NCI-H82 (cell line): ENCODE results near the gene POP7.

Source experiments
- DNase-seq: peaks from one replicate; lab custom pipeline; 2025; lab: John Stamatoyannopoulos, UW

POP7 gene

GRCh38 chr7:100679129-100679926 is 26.6 kb upstream of the POP7 start:
- no peak for DNase-seq

DNA sequence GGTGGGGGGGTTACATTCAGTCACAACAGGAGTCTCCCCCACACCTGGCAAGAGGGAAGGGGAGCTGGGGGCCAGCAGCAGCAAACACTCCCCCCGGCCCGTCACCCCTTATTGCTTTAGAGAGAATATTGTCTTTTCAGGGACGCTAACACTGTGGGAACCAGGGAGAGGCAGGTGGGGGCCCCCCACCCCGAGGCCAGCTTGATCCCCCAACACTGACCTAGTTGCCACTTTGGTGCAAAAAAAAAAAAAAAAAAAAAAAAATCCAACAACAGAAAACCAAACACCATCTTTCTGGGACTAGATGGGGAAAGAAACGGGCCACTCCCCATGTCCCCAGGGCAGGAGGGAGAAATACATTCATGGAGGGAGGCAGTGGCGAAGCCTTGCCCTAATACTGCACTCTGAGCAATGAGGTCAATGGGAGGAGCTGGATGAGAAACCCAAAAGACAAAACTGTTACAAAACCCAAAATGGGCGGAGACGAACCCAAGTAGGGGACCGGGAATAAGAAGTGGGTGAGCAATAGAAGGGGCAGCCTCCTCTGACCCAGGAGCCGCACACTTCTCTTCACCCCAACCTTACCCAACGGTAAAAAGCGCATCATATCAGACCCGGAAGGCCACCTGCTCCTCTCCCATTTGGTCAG is 25.9 kb upstream of the POP7 start:
- DNase-seq = no peak

DNA sequence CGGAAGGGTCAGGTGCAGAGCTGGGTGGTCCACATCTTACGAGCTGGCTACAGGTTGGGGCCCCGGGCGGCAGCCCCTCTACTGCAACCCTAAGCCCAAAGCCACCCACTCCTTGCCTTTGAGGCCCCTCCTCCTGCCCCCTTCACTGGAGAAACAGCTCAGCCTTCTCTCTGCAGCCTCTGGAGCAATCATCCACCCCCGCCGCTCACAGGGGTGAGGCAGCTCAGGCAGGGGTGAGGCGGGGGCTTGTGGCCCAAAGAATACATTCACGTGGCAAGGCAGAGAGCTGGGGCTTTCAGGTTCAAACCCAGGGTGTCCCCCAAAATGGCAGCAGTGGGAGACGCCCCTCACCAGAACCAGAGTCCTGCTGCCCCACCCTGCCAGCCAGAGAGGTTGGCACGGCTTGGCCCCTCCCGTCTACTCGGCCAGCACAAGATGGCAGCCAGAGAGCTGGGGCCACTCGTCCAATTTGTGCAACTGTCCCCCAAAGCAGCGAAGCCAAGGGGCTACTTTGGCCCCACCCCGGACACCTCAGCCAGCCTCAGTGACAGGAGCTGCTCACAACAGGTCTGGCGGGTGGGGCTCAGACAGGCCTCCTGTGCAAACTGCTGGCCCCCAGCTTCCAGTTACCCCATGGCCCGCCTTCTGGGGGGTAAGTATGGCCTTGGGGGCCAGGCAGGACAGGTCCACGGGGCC is 25.2 kb upstream of the POP7 start:
- DNase-seq = peak; percentile 23

- no peak for DNase-seq
These were observed 24.3 kb upstream of the POP7 start for GRCh38 chr7:100681491-100682227.

DNA sequence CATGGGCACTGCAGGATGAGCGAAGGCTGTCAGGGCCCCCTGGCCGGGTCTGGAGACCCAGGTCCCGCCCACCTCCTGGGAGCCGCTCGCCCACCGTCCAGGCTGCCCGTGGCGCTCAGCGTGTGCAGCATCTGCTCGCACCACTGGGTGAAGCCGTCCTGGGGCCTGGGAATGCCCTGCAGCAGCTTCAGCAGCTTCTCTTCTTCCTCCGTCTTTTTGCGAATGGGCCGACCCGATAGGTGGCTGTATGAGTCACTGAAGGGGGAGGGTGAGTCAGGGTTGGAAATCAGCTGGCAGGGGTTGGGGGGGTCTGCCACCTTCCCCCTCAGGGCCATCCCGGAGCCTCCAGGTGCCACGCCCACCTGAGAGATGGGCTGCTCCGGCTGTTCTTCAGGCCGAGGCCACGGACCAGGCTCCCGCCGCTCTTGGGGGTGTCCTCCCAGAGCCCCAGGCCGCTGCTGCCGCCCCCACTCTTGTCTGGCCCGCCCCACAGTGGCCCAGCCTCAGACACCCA is 23.6 kb upstream of the POP7 start:
- DNase-seq = no peak

DNA sequence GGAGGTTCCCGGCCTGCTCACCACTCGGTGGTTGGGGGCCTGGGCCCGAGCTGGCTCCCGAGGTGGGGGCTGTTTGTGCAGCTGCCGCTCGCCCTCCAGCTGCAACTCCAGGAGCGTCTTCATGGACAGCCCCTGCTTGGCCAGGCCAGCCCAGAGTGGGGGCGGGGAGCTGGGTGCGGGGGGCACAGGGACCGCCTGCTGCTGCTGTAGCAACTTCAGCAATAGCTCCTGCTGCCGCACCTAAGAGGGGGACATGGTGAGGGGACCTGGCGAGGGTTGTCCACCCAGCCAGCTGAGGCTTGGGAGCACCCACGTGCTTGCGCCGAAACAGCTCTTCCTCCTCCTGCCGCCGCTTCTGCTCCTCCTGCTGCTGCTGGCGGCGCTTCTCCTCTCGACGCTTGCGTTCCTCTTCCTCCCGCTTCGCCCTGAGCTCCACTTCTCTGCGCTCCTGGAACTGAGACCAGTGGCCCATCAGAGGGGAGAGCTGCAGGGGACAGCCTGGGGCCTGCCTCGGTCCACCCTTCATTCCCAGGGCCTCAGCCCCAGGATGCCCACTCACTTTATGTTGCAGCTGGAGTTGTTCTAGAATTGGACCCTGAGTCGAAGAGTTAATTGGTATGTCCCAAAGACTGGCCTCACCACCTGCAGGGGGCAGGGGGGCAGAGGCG is 22.8 kb upstream of the POP7 start:
- no peak for DNase-seq

DNA sequence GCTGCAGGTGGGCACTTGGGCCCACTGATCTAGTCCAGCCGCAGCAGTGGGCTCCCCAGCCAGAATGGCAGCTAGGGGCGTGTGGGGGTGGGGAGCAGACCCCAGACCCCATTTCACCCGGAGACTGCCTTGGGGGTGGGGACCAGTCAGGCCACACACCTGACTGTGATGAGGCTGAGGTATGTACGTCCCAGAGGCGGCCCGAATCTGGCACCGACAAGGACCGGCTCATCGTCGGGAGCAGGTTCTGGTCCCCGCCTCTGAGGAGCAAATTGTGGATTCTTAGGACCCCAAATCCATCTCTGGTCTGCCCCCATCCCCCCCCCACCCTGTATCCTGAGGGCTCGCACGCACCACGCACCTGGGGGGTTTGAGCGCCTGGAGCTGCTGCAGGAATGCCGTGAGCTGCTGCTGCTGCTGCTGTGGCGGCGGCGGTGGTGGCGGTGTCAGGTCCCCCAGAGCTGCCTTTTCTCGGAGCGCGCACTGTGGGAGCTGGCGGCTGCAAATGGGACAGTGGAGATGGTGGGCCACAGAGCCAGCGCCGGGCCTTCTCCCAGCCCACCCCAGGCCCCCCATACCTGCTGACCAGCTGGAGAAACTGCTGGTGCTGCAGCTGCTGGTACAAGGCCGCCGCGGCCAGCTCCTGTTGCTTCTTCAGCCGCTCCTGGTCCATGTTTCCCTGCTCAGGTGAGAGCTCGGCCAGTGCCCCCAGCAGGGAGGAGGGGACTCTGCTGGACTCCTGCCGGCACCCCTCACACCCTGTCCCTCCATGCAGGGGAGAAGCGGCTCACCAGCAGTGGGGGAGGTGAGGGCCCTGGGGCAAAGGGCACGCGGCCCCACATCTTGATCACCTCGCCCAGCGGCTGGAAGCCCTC is 22.0 kb upstream of the POP7 start:
- DNase-seq = no peak

GRCh38 chr7:100684534-100685042 is 21.3 kb upstream of the POP7 start:
- DNase-seq = no peak

DNA sequence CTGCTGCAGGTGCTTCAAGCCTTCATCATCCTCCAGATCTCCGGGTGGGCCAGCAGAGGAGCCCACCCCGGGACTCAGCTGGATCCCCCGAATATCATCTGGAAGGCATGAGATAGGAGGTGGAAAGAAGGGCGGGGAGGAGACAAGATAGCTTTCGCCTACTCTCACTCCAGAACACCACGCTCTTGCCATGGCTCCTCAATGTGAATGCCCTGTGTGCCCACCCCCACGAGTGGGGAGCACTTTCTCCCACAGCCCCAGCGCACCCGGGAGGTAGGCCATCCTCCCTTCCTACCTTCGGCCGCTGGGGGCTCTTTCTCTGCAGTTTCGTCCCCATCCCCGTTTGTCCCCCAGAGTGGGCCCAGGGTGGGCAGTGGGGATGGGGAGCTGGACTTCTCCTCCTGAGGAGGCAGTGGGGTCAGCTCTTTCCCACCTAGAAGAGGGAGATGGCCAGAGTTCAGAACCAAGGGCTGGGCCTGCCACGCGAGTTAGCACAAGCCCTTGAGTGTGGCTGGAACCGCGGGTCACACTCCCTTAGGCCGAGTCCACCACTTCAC is 20.8 kb upstream of the POP7 start:
- no peak for DNase-seq

DNA sequence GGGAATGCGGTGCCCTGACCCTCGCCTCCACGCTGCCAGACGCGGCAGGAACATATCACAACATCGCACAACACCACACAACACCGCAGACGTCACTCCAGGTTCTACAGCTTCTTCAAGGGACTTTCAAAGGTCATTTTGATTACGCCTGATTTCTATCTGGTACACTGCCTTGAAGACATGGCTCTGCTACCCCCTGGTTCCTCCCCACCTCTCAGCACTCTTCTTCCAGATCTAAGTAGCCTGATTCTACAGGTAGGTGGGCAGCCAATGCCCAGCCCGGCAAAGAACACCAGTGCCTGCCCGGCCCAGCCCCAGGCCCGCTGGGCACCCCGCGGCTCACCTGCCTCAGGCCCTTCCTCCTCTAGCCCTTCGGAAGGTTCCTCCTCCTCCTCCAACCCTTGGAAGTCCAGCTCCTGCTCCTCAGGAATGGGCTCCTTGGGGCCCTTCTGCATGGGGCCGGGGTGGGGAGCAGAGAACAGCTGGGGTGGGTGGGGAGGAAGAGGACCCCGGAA is 20.2 kb upstream of the POP7 start:
- no peak for DNase-seq

DNA sequence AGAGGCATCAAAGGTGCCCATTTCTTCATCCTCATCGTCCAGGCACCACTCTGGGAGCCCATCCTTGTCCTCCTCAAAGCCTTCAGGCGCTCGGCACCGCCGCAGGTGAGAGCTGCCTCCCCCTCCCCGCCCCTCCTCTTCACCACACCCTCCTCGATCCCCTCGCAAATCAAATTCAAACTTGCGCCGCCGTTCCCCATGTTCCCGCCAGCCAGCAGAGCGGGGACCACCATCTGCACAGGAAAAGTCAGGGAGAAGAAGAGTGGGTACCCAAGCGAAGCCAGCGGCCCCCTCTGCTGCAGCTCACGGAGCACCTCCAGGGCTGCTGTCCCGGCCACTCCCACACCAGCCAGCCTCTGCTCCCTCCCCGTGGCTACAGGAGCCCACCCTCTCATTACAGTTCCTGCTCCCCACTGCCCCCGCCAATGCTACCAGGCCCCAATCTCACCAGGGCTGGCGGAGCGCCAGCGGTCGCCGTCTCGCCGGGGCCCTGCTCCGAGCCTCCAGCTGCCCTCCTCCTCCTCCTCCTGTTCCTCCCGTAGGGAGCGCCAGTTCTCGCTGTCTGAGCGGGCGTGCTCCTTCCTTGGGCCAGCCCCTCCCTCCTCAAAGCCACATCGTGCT is 19.6 kb upstream of the POP7 start:
- no peak for DNase-seq

DNA sequence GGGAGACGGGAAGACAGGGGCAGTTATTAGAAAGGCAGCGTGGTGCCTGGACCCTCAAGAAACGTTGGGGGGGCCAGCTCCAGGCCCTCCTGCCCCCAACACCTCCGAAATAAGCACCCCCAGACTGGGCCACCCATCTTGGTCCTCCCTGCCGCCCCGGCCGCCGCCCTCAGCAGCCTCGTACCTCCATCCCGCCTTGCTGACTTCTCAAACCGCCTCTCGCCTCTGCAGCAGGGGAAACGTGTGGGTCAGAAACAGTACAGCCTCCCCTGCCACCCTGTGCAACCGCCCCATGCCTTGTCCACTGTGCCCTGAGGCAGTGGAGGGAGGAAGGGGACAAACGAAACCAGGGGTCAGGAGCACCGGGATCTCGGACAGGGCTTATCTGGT is 19.1 kb upstream of the POP7 start:
- no peak for DNase-seq

- no peak for DNase-seq
These were observed 18.7 kb upstream of the POP7 start for GRCh38 chr7:100687261-100687660.

DNA sequence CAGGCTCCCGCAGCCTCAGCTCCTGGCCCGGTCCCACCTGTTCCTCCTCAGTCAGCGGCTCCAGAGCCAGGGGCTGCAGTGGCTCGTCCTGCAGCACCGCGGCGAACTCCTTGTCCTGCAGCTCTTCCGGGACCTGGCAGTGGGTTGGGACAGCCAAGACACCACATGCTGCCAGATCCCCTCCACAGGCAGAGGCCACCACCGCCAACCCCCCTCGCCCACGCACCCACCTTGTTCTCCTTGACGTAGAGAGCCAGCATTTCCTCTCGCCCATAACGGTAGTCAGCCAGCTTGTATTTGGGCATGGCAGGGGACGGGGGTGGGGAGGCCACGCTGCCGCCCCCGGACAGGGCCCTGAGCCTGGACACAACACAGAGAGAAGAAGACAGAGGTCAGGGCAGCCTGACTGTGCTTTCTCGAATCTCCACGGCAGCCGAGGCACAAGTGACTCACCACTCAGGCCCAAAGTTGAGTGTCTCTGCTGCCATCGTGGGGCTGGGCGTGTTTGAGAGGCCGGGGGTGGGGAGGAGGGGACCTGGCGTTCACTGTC is 18.1 kb upstream of the POP7 start:
- DNase-seq = no peak

DNA sequence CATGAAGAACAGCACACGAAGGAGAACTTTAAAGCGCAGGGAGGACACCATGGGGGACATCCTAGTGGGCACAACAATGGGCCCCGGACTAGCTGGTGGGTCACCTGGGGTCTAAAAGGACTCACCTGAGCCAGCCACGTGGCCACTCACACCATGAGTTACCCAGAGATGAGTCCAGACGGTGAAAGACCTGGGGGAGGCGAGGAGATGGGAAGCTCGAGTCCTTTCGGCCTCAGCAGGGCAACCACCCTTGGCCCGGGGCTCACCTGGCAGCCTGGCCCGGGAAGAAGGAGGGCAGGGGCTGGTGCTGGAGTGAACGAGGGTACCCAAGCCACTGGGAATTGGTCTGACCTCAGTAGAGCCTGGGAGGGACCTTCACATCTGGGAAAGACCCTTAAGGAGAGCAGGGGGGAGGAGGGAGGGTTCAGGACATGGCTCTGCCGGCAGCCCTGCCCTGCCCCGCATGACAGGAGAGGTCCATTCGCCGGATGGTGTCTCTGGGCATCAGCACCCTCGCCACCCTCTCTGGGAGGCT is 17.5 kb upstream of the POP7 start:
- DNase-seq = no peak

GRCh38 chr7:100689230-100690135 is 16.4 kb upstream of the POP7 start:
- no peak for DNase-seq

DNA sequence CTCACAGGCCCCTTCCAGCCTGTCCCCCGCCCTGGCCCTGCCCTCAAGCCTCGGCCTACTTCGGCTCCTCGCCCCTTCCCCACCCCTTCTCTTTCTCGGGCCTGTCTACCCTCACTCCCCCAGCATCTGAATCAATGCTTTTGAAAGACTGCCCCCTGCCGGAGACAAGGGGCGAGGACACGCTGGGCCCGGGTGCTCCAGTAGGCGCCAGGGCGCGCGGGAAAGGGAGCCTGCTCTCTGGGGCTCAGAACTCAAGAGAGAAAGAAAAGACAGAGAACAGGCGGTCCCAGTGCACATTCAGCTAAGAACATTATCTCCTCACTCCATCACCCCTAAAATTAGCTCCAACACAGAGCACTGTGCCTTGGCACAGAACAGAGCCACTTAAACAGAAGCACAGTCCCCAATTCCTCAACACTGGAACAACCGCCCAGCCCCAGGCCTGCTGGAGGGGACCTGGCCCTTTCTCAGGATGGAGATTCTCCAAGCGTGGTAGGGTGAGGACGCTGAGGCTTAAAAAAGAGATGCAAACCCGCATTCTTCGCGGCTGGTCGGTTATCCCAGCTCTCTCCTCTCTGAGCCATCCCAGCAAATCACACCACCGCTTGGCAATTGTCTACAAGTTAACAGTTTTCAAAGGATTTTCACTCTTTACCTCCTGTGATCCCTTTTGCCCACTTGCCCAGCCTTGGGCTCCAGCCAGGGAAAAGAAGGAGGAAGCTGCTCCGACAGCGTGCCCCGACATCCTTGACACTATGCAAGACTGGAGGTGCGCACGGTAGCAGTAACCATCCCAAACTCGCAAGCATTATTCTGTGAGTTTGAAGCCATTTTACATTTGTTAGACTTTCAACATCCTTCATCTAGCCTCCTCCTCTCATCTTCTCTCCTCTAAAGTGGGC is 14.0 kb upstream of the POP7 start:
- DNase-seq = peak; percentile 90
